HEK293 (cell line): ENCODE measurements around the gene CACNA2D4.

Experiments
- CTCF ChIP-seq: fragments of 450-650 bp; formaldehyde crosslinking; IDR thresholded peaks from 2 replicates; pipeline ENCODE4 v1.5.1; 2016; ENCODE audit warnings: missing biosample characterization, missing genetic modification characterization
- ZNF18 ChIP-seq: fragments of 450-650 bp; formaldehyde crosslinking; IDR thresholded peaks from 2 replicates; pipeline ENCODE4 v1.5.1; 2016; ENCODE audit warnings: missing biosample characterization, missing genetic modification characterization
- ZNF433 ChIP-seq: fragments of 450-650 bp; formaldehyde crosslinking; IDR thresholded peaks from 2 replicates; pipeline ENCODE4 v1.5.1; 2016; ENCODE audit warnings: missing biosample characterization, missing genetic modification characterization, low read depth

GRCh38 chr12:1836241-1836803 lies 82.1 kb downstream of the CACNA2D4 start:
- TF ChIP-seq CTCF (no peak), ZNF433 (tag by site-specific recombination) (no peak), ZNF18 (no peak)
